Type B pancreatic cell (in vitro differentiated cells): ENCODE data around the gene PARD3B. TPM values are rescaled to one million over a fixed set of nuclear protein-coding genes. Genes with fewer than 3 reads are reported as not detected.

ENCODE experiments used
- DNase-seq: peaks from one replicate; pipeline ENCODE4 v3.0.0; 2021; ENCODE audit warnings: mixed read lengths; ENCODE audit not compliant: unreplicated experiment; ENCODE audit errors: extremely low spot score
- H3K27ac Mint-ChIP-seq: 2 replicates; pipeline ENCODE4 v1.8.0; 2021; ENCODE audit warnings: mild to moderate bottlenecking, mixed read lengths
- H3K27me3 Mint-ChIP-seq: 2 replicates; pipeline ENCODE4 v1.8.0; 2021; ENCODE audit warnings: mixed read lengths
- H3K36me3 Mint-ChIP-seq: 2 replicates; pipeline ENCODE4 v1.8.0; 2021; ENCODE audit warnings: mixed read lengths
- H3K4me1 Mint-ChIP-seq: one replicate; pipeline ENCODE4 v1.8.0; 2021; ENCODE audit warnings: mixed read lengths; ENCODE audit not compliant: unreplicated experiment
- H3K4me3 Mint-ChIP-seq: 2 replicates; pipeline ENCODE4 v1.8.0; 2021; ENCODE audit warnings: mild to moderate bottlenecking, mixed read lengths
- H3K9me3 Mint-ChIP-seq: 2 replicates; pipeline ENCODE4 v1.8.0; 2021; ENCODE audit warnings: mixed read lengths
- CTCF ChIP-seq: fragments of 200-600 bp; sonication (generic); conservative IDR thresholded peaks from 2 replicates; pipeline ENCODE4 v1.5.0; 2021; ENCODE audit warnings: antibody characterized with exemption, mild to moderate bottlenecking
- total RNA-seq: library from RNA; stranded (reverse); gene quantifications from 2 replicates; pipeline ENCODE4 v1.2.1, GENCODE V29; 2021; ENCODE audit warnings: low replicate concordance

PARD3B gene
- total RNA-seq, 1 donor from 2014 or later: 15.9 TPM

GRCh38 chr2:205076405-205076804, 531.1 kb downstream of the PARD3B start:
- Mint-ChIP-seq H3K27me3 (no peaks in the 10 kb centered on the region), H3K36me3 (no peaks in the 10 kb centered on the region), H3K27ac (no peak overlapping the region), H3K9me3 (no peaks in the 10 kb centered on the region), H3K4me3 (no peak overlapping the region), H3K4me1 (peaks cover 21% of the 10 kb centered on the region)
- DNase-seq: no peak
- no peak for TF ChIP-seq CTCF

GRCh38 chr2:205077159-205077558, 531.9 kb downstream of the PARD3B start:
- no peaks in the 10 kb centered on the region for H3K9me3 Mint-ChIP-seq

GRCh38 chr2:205078762-205079161, 533.5 kb downstream of the PARD3B start:
- Mint-ChIP-seq H3K36me3 (no peaks in the 10 kb centered on the region), H3K27me3 (no peaks in the 10 kb centered on the region), H3K4me3 (no peak overlapping the region), H3K4me1 (peaks cover 14% of the 10 kb centered on the region), H3K27ac (no peak overlapping the region), H3K9me3 (no peaks in the 10 kb centered on the region)
- DNase-seq: no peak
- no peak for TF ChIP-seq CTCF

More at GRCh38 chr2:205077159-205077558, 531.9 kb downstream of the PARD3B start:
- H3K27ac Mint-ChIP-seq: no peak overlapping the region
- H3K4me3 Mint-ChIP-seq: no peak overlapping the region
- H3K4me1 Mint-ChIP-seq: peaks cover 21% of the 10 kb centered on the region
- no peaks in the 10 kb centered on the region for H3K36me3 Mint-ChIP-seq
- DNase-seq: no peak
- no peak for TF ChIP-seq CTCF
- no peaks in the 10 kb centered on the region for H3K27me3 Mint-ChIP-seq

GRCh38 chr2:205079173-205079572, 533.9 kb downstream of the PARD3B start:
- peaks cover 14% of the 10 kb centered on the region for H3K4me1 Mint-ChIP-seq
- H3K36me3 Mint-ChIP-seq: no peaks in the 10 kb centered on the region
- no peak overlapping the region for H3K4me3 Mint-ChIP-seq
- no peak overlapping the region for H3K27ac Mint-ChIP-seq
- H3K9me3 Mint-ChIP-seq: no peaks in the 10 kb centered on the region
- no peak for DNase-seq
- TF ChIP-seq CTCF: no peak
- no peaks in the 10 kb centered on the region for H3K27me3 Mint-ChIP-seq

- Mint-ChIP-seq H3K27me3 (no peaks in the 10 kb centered on the region), H3K9me3 (peaks cover 6% of the 10 kb centered on the region), H3K4me3 (no peak overlapping the region), H3K36me3 (no peaks in the 10 kb centered on the region), H3K4me1 (peaks cover 6% of the 10 kb centered on the region), H3K27ac (no peak overlapping the region)
- no peak for TF ChIP-seq CTCF
- no peak for DNase-seq
Measured at GRCh38 chr2:205086662-205087061, 541.4 kb downstream of the PARD3B start.

GRCh38 chr2:205087862-205088261, 542.6 kb downstream of the PARD3B start:
- no peak for DNase-seq
- no peaks in the 10 kb centered on the region for H3K27me3 Mint-ChIP-seq
- no peaks in the 10 kb centered on the region for H3K36me3 Mint-ChIP-seq
- TF ChIP-seq CTCF: no peak
- H3K4me3 Mint-ChIP-seq: no peak overlapping the region
- H3K27ac Mint-ChIP-seq: no peak overlapping the region
- H3K4me1 Mint-ChIP-seq: peaks cover 6% of the 10 kb centered on the region
- peaks cover 13% of the 10 kb centered on the region for H3K9me3 Mint-ChIP-seq
